ENCODE results near the gene ANG.
A peak's percentile ranks its signal among the peaks of the same experiment; 100 is the strongest.
"Not testable (repeated sequence)": the region's sequence is repeated elsewhere in the genome, so short reads cannot be mapped to it uniquely, and the experiment has no call there.

ANG gene

GRCh38 chr14:20699931-20700330 lies 11.4 kb downstream of the ANG start:
- DNase-seq (ENCODE audit: low spot score): no peak

DNA sequence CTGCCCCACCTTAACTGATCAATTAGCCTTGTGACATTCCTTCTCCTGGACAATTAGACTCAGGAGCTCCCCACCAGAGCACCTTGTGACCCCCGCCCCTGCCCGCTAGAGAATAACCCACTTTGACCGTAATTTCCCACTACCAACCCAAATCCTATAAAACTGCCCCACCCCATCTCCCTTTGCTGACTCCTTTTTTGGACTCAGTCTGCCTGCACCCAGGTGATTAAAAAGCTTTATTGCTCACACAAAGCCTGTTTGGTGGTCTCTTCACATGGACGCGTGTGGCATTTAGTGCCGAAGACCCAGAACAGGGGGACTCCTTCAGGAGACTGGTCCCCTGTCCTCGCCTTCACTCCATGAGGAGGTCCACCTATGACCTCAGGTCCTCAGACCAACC lies 12.4 kb downstream of the ANG start:
- DNase-seq (ENCODE audit: low spot score): not testable (repeated sequence)

DNA sequence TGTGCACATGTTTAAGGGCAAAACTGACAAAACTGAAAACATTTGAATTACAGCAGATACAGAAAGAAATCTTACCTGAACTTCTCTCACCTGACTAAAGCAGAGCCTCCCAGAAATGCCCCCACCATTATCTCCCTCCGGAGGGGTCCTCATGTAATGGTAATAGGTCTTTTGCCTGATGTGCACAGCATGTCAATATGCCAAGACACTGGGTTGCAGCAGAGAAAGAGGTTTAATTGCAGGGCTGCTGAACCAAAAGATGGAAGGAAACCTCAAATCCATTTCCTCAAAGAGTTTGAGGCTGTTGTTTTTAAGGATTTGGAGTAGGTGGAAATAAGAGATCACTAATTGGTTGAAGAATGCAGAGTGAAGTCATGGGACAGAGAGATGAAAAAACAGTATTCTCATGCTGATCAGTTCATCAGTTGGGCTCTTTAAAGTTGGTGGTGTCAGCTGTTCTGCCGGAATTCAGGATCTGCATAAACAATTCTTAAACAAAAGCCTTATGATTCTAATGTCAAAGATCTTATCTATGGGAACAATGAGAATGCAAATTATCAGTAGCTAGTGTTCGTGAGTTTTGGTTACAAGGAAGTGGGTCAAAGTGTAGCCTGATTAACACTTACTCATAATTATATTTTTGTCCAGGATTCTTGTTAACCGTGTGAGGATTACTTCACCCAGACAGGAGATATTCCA lies 18.2 kb downstream of the ANG start:
- DNase-seq (ENCODE audit: low spot score): no peak

DNA sequence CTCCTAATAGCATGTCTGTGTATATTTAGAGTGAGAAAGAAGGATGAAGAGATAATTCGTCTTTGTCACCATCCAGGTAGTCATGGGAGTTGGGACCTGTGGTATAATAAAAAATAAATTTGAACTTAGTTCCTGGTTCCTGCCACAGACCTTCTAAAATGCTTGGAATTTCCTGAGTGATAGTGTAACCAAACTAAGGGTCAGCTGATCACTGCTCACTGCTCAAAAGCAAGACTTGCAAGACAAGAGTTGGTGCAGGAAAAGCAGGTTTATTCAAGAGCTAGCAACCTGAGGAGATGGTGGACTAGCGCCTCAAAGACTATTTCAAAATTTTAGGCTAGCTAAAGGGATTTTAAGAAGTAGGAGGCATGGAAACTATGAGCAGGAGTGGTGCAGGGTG lies 19.1 kb downstream of the ANG start:
- peak; percentile 21 for DNase-seq (ENCODE audit: low spot score)

GRCh38 chr14:20711261-20711660 lies 22.7 kb downstream of the ANG start:
- DNase-seq (ENCODE audit: low spot score): no peak

DNA sequence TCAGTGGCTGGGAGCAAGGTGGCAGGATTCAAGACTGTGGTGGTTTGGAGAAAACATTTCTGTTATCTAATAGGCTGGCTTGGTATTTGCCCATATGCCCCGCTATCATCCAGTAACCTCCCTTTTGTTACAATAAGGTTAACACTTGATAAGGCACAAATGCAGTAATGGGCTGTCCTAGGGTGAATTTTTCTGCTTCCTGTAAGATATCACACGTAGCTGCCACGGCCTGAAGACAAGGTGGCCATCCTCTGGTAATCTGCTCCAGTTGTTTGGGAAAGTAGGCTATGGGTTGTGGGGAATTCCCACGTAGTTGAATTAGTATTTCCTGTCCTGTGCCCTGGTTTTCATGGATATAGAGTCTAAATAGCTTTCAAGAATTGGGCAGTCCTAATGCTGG lies 23.1 kb downstream of the ANG start:
- DNase-seq (ENCODE audit: low spot score): no peak

GRCh38 chr14:20712904-20713303 lies 24.3 kb downstream of the ANG start:
- no peak for DNase-seq (ENCODE audit: low spot score)

DNA sequence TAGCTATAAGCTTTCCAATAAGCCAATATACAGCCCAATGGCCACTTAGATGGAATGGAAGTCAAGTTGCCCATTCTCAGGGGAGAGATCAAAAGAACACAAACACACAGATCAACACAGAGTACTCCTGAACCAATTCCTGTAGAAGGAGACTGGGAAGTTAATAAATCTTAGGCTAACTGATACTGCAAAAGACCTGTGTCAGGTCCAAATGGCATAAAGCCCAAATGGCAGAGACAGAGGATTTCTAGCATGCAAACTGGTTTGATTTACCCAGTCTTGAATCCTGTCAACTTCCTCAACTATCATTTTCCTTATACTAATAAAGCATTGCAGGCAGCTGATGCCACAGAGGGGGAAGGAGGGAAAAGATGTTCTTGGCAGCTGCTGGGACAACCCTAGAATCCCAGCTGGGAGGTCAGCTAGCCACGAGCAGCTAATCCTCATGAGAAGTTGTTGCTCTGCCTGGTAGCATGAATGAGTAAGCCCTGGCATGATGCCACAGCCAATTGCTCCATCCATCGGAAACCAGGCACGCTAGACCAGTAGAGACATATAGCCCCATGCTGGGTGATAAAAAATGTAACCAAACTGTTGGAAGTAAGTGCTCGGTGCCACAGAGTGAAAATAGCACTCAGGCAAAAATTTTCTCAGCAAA lies 26.2 kb downstream of the ANG start:
- DNase-seq (ENCODE audit: low spot score): peak; percentile 21

- no peak for DNase-seq (ENCODE audit: low spot score)
These were observed 31.2 kb downstream of the ANG start for GRCh38 chr14:20719777-20720176.

DNA sequence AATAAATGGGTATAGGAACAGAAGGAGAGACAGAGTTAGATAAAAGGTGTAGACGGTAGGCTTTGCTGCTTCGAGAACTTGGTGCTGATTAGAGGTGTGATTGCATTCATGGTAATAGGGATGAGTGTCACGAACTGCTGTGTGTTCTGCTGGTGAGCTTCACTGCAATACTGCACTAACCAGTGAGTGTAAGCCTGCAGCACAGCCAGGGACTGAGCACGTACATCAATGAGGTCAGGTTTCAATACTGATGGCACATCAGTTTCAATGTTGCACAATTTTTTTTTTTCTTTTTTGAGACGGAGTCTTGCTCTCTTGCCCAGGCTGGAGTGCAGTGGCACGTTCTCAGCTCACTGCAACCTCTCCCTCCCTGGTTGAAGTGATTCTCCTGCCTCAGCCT lies 32.2 kb downstream of the ANG start:
- no peak for DNase-seq (ENCODE audit: low spot score)

- DNase-seq (ENCODE audit: low spot score): no peak
These were observed 33.5 kb downstream of the ANG start for GRCh38 chr14:20722016-20722415.

GRCh38 chr14:20723488-20723887 lies 34.9 kb downstream of the ANG start:
- DNase-seq (ENCODE audit: low spot score): peak; percentile 10

DNA sequence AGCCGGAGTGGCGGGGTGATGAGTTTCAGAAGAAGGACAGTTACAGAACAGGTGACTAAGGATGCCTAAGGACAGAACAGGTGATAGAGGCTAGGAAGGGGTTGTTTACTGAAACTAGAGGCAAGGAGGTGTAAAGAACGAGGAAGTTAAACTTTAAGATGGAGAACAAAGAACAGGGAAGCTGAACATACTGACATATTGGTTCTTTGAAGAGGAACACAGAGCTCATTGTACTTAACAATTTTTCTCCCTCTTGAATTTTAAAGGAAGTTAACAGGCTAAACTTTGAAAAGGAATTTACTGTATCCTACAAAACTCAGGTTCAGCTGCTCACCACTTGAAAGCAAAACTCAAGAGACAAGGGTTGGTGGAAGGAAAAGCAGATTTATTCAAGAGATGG lies 37.6 kb downstream of the ANG start:
- not testable (repeated sequence) for DNase-seq (ENCODE audit: low spot score)

GRCh38 chr14:20726531-20726930 lies 38.0 kb downstream of the ANG start:
- DNase-seq (ENCODE audit: low spot score): no peak

DNA sequence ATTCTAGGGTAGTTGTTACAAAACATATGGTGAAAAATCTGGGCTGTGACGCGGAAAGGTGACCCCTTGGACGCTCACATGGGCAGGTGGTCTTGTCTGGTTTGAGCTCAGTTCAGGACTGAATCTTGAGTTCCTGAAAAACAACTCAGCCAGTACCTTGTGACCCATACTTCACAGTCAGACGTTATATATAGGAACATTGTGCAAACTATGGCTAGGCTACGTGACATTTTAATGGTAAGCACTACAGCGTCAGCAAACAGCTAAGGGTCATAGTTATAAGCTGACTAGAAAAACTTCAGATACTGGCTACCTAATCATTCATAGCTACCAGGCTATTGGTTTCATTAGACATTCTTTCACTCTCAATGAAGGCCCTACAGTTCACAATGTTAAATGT lies 42.3 kb downstream of the ANG start:
- no peak for DNase-seq (ENCODE audit: low spot score)

DNA sequence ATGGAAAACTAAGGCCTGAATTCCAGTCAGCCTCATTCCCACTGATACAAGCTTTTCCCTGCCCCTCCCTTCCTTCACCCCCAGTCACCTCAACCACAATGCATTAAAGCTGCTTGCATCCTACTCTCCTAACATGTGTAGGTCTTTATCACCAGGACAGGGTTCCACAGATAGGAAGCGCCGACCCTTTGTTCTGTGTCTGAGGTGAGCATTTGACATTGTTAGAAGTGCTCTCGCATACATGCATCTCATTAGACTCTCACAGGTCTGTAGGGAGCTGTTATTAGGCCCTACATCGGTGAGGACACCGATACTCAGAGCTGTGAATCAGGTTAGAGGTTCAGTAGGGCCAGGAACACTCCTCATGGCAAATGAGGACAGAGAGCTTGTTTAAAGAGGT lies 43.9 kb downstream of the ANG start:
- DNase-seq (ENCODE audit: low spot score): no peak

GRCh38 chr14:20732979-20733635 lies 44.5 kb downstream of the ANG start:
- DNase-seq (ENCODE audit: low spot score): no peak

DNA sequence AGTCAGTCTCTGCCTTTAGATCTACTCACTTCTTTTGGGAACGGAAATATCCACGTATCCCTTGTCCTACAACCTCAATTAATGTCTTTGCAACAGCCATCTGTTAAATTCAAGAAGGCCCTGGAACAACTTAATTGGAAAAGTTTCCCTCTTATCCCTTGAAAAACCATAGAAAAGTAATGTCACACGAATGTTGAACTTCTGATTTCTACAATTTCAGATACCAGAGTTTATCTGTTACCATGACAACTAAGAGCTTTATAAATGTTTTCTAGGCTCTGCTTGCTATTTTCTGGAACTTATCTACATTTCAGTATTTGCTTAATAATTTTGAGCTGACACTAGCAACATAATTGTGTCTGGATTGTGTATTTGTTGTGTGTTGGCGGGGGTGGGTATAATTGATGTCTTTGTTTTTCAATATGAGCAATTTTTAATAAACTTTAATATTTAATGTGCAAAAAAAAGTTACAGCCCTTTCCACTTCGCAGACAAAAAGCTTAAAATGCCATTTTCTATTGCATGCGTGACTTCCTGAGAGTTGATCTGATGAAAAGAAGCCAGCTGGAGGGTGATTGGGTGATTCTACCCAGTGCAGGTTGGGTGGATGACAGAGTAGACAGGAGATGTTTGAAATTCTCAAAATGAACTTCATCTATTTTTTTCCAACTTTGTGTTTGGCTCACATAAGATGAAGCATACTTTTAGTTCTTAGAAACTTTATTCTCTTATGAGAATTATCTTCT lies 45.3 kb downstream of the ANG start:
- no peak for DNase-seq (ENCODE audit: low spot score)

GRCh38 chr14:20734430-20734806 lies 45.9 kb downstream of the ANG start:
- DNase-seq (ENCODE audit: low spot score): no peak

- DNase-seq (ENCODE audit: low spot score): not testable (repeated sequence)
These were observed 49.7 kb downstream of the ANG start for GRCh38 chr14:20738292-20738691.

GRCh38 chr14:20742132-20742531 lies 53.6 kb downstream of the ANG start:
- no peak for DNase-seq (ENCODE audit: low spot score)

GRCh38 chr14:20743556-20743955 lies 55.0 kb downstream of the ANG start:
- no peak for DNase-seq (ENCODE audit: low spot score)
